HG03097 (cell line): ENCODE data around the gene PAQR4.
"Not testable (repeated sequence)": the region's sequence is repeated elsewhere in the genome, so short reads cannot be mapped to it uniquely, and the experiment has no call there.

Source experiments
- ATAC-seq: cut with Tn5 transposase; IDR thresholded peaks from one replicate; pipeline ENCODE4 v1.9.1; 2021; ENCODE audit not compliant: unreplicated experiment, low FRiP score

PAQR4 gene

DNA sequence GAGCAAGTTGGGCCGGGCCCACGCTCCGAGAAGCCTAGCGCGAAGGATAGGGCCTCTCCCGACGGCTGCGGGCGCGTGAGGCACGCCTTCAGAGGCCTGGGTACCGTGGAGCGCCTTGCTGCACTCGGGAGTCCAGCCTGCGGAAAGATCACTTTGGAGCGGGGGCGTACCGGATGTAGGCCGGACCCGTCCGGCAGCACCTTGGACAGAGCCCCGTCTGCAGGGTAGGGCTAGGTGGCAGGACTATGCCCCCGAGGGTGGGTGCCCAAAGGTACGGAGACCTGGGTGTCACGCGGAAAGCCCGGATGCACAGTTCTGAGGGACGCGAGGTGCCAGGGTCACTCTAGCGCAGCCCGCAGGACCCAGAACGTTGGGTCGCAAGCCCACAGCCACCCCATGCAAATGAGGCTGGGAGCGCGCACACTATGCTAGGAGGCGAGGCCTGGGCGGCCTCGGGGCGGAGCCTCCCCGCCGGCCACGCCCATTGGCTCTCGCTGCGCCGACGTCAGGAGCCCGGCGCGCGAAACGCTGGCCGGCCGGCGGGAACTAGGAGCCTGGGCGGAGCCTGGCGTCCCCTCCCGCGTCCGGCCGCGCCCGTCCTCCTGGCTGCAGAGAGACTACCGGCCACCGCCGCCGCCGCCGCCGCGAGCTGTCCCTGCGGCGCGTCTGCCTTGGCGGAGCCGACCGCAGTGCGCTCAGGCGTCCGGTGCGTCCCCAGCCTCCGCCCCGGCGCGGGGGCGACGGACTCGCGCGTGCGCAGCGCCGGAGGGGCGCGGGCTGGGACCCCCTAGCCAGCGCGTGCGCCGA, at the start of gene PAQR4:
Gene PAQR4, plus strand, starts transcription at position 611 of the 807 bp plus-strand sequence. CDS start 327 bp downstream, outside the sequence.
- ATAC-seq = peak; percentile 62

DNA sequence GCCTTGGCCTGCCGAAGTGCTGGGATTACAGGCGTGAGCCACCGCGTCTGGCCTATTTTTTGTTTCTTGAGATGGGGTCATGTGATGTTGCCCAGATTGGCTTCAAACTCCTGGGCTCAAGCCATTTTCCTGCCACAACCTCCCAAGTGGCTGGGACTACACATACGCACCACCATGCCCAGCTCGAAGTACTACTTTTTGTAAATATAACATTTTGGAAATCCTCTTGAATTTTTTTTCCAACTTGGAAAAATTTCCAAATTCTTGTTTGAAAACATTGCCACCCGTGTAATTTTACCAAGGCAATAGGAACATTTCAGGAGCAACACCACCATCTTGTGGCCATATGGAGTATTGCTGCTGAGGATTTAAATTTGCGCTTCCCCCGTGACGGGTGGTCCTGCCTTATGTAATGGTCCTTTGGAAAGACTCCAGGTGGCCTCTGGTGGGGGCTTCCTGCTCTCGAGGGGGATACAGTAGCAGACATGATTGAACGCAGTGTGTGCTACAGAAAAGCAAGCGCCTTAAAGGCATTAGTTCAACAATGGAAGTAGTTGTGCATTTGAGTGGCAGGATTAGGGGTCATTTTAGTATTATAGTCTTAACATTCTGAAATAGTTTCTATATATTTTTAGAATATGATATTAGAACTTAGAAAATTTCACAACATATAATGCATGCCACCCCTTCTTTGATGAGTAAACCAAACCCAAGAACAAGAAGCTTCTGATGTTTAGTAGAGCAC, 49.5 kb upstream of the PAQR4 start:
- ATAC-seq = no peak

DNA sequence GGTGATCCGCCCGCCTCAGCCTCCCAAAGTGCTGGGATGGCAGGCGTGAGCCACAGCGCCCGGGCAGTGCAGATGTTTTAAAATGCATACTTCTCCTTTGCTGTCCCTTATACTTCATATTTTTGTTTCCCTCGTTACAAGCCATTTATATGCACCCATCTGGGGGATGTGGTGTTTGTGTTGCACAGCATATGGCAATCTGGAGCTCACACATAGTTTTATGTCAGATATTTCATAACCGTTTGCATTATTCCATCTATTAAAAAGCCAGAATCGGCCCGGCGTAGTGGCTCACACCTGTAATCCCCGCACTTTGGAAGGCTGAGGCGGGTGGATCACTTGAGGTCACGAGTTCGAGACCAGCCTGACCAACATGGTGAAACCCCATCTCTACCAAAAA, 45.7 kb upstream of the PAQR4 start:
- ATAC-seq = no peak

DNA sequence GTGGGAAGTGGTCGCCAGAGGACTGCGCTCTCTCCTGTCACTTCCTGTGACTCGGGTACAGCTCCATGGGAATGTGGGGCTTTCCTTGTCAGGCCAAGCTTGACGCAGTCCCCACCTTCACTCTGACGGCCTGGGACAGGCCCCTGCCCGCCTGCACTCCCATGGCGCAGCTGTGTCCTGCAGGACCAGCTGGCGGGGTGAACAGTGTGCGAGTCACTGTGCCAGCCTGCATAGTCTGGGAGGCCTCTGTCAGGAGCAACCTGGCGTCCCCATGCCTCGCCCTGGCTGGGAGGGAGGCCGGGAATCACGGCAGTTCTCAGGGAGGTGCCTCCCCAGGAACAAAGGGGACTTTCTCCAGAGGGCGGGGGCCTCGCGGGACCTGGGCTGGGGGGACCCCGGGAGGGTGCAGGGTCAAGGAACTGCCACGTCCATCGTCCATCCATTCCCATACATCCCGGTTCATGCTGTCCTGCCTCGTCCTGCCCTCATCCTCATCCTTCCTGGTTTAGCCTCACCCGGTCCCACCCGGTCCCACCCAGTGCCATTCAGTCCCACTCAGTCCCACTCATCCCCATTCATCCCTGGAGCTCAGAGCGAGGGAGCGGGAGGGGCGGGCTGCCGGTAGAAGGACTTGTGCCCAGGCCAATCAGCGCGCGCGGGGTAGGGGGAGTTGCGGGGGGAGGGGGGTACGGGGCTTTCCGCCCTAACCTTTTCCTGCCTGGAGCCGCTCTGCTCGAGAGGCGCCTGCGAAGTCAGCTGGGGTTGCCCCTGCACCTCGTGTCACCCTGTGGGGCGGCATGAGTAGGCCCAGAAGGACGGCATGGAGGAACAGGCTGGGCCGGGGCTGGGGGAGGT, 44.0 kb upstream of the PAQR4 start:
- ATAC-seq = no peak

- ATAC-seq = no peak
Measured at GRCh38 chr16:2925951-2926649, 43.0 kb upstream of the PAQR4 start.

GRCh38 chr16:2926650-2926999, 42.5 kb upstream of the PAQR4 start:
- no peak for ATAC-seq

DNA sequence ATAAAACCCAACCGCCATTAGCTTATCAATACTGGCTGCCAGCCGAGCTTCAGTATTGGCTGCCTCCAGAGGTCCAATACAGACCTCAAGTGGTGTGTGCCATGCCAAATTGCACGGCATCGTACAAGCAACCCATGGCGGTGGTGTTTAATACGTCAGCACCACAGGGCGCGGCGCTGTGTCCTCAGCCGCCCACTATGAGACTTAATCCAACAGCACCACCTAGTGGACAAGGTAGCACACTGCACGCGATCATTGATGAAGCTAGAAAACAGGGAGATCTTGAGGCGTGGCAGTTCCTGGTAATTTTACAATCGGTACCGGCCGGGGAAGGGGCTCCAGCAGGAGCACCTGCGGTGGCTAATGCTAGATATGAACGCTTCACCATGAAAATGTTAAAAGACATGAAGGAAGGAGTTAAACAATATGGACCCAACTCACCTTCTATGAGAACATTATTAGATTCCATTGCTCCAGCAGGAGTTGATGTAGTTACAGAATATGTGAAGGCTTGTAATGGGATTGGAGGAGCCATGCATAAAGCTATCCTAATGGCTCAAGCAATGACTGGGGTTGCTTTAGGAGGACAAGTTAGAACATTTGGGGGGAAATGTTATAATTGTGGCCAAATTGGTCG, 42.0 kb upstream of the PAQR4 start:
- ATAC-seq = no peak

- not testable (repeated sequence) for ATAC-seq
Measured at GRCh38 chr16:2928151-2928550, 41.0 kb upstream of the PAQR4 start.

DNA sequence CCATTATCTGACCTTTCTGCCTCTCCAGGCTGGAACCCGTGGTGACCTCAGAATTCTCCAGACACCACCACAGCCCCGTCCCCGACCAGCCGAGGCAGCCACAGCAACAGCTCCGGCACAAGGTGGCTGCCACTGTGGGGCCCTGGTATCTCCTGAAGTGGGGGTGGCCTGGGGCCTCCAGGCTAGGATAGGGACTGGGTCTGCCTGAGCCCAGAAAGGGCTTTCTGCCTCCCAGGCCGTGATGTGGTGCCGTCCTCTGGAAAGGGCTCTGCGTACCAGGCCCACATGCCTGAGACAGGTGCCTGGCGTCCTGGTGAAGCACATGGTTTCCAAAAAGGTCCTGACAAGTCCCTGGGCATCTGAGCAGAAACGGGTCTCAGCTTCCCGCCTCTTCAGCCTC, 40.4 kb upstream of the PAQR4 start:
- no peak for ATAC-seq

DNA sequence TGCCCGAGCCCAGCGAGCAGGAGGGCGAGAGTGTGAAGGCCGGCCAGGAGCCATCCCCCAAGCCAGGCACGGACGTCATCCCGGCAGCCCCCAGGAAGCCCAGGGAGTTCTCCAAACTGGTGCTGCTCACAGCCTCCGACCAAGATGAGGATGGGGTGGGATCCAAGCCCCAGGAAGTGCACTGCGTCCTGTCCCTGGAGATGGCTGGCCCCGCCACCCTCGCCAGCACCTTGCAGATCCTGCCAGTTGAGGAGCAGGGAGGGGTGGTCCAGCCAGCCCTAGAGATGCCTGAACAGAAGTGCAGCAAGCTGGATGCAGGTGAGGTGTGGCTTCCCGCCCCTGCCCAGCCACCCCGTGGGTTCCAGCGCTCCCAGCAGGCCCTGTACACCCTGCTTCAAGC, 39.5 kb upstream of the PAQR4 start:
- no peak for ATAC-seq

GRCh38 chr16:2930236-2930635, 38.9 kb upstream of the PAQR4 start:
- ATAC-seq = no peak

- ATAC-seq = not testable (repeated sequence)
Measured at GRCh38 chr16:2931231-2931914, 37.8 kb upstream of the PAQR4 start.

DNA sequence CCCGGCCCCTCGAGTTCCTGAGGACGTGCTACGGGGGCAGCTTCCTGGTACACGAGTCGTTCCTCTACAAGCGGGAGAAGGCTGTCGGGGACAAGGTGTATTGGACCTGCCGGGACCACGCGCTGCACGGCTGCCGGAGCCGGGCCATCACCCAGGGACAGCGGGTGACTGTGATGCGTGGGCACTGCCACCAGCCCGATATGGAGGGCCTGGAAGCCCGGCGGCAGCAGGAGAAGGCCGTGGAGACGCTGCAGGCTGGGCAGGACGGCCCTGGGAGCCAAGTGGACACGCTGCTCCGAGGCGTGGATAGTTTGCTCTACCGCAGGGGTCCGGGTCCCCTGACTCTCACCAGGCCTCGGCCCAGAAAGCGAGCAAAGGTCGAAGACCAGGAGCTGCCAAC, 36.0 kb upstream of the PAQR4 start:
- no peak for ATAC-seq

GRCh38 chr16:2933701-2934100, 35.4 kb upstream of the PAQR4 start:
- ATAC-seq = no peak

DNA sequence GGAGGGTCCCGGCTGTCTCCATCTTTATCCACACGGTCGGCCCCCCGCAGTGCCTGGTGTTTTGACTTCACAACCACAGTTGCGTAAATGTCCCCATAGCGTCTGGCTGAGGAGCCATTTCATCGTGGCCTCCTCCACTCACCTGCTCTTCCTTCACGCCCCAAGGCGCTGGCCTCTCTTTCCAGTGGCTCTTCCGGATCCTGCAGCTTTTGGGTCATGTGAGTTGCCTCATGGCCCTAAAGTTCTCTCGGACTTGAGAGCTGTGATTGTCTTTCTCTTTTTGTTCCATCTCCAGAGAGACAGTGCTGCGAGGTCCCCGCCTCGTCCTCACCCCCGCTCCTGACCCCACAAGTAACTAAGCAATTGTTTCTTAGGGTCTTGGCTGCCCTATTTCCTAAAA, 34.7 kb upstream of the PAQR4 start:
- ATAC-seq = no peak

DNA sequence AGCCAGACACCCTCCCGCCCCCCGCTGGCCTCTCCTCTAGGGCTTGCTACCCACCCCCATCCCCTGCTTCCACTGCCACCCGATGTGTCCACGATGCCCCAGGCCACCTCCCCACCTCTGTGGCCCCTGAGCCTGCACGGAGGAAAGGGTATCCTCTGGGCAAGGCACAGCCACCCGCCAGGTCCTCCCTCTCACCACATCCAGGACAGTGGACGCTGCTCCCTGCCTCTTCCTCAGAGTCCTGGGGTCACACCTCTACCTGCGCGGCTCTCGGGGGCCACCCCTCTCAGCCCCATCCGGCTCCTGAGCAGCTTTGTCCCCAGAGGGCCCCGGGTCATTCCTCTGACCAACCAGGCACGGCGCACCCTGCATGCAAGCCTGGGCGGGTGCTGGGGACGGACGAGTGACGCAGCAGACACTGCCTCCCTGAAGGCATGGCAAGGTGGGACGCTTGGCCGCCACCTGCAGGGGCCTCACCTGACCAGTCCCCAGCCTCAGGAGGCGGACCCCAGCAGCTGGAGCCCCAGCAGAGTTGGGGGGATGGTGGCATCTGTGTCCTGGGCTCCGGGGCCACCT, 32.6 kb upstream of the PAQR4 start:
- ATAC-seq = no peak

- no peak for ATAC-seq
Measured at GRCh38 chr16:2937170-2937569, 32.0 kb upstream of the PAQR4 start.

GRCh38 chr16:2938206-2938605, 30.9 kb upstream of the PAQR4 start:
- ATAC-seq = no peak

- no peak for ATAC-seq
Measured at GRCh38 chr16:2939968-2940367, 29.2 kb upstream of the PAQR4 start.
